Osteocyte (in vitro differentiated cells): ENCODE data around the gene KDM4C. TPM values are rescaled to one million over a fixed set of nuclear protein-coding genes. Genes with fewer than 3 reads are reported as not detected.

Experiments
- DNase-seq: peaks from one replicate; pipeline ENCODE4 v3.0.0; 2021; ENCODE audit warnings: mixed read lengths; ENCODE audit not compliant: unreplicated experiment; ENCODE audit errors: extremely low spot score
- H3K27ac Mint-ChIP-seq: one replicate; pipeline ENCODE4 v1.8.0; 2021; ENCODE audit warnings: mild to moderate bottlenecking, mixed read lengths; ENCODE audit not compliant: unreplicated experiment
- H3K27me3 Mint-ChIP-seq: one replicate; pipeline ENCODE4 v1.8.0; 2021; ENCODE audit warnings: mixed read lengths; ENCODE audit not compliant: unreplicated experiment
- H3K36me3 Mint-ChIP-seq: one replicate; pipeline ENCODE4 v1.8.0; 2021; ENCODE audit warnings: mixed read lengths; ENCODE audit not compliant: unreplicated experiment
- H3K4me1 Mint-ChIP-seq: one replicate; pipeline ENCODE4 v1.8.0; 2021; ENCODE audit warnings: mixed read lengths; ENCODE audit not compliant: unreplicated experiment
- H3K4me3 Mint-ChIP-seq: one replicate; pipeline ENCODE4 v1.8.0; 2021; ENCODE audit warnings: mild to moderate bottlenecking, moderate library complexity, mixed read lengths; ENCODE audit not compliant: unreplicated experiment
- H3K9me3 Mint-ChIP-seq: one replicate; pipeline ENCODE4 v1.8.0; 2021; ENCODE audit warnings: mixed read lengths; ENCODE audit not compliant: unreplicated experiment
- total RNA-seq: library from RNA; stranded (reverse); gene quantifications from 2 replicates; pipeline ENCODE4 v1.2.1, GENCODE V29; 2021
- TF ChIP-seq, protein P1 (sequence below): fragments of 200-600 bp; sonication (generic); IDR thresholded peaks from 2 replicates; pipeline ENCODE4 v1.5.0; 2021; ENCODE audit warnings: antibody characterized with exemption, mild to moderate bottlenecking, moderate library complexity

The KDM4C gene
- total RNA-seq, 1 donor from 2014 or later: 25.3 TPM

DNA sequence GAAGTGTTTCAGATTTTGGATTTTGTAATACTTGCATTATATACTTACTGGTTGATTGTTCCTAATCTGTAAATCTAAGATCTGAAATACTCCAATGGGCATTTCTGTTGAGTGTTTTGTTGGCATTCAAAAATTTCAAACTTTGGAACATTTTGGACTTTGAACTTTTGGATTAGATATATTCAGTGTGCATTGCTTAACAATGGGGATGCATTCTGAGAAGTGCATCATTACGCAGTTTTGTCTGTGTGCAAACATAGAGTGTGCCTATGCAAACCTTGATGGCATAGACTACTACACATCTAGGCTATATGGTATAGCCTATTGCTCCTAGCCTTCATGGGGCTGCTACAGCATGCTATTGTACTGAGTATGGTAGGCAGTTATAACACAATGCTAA is 325.4 kb downstream of the KDM4C start:
- TF ChIP-seq, protein P1, sequence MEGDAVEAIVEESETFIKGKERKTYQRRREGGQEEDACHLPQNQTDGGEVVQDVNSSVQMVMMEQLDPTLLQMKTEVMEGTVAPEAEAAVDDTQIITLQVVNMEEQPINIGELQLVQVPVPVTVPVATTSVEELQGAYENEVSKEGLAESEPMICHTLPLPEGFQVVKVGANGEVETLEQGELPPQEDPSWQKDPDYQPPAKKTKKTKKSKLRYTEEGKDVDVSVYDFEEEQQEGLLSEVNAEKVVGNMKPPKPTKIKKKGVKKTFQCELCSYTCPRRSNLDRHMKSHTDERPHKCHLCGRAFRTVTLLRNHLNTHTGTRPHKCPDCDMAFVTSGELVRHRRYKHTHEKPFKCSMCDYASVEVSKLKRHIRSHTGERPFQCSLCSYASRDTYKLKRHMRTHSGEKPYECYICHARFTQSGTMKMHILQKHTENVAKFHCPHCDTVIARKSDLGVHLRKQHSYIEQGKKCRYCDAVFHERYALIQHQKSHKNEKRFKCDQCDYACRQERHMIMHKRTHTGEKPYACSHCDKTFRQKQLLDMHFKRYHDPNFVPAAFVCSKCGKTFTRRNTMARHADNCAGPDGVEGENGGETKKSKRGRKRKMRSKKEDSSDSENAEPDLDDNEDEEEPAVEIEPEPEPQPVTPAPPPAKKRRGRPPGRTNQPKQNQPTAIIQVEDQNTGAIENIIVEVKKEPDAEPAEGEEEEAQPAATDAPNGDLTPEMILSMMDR: no peak
- Mint-ChIP-seq H3K36me3 (peaks cover 3% of the 10 kb centered on the region), H3K4me1 (peaks cover 1% of the 10 kb centered on the region), H3K27me3 (no peaks in the 10 kb centered on the region), H3K9me3 (no peaks in the 10 kb centered on the region), H3K27ac (no peak overlapping the region), H3K4me3 (no peak overlapping the region)
- DNase-seq: no peak

DNA sequence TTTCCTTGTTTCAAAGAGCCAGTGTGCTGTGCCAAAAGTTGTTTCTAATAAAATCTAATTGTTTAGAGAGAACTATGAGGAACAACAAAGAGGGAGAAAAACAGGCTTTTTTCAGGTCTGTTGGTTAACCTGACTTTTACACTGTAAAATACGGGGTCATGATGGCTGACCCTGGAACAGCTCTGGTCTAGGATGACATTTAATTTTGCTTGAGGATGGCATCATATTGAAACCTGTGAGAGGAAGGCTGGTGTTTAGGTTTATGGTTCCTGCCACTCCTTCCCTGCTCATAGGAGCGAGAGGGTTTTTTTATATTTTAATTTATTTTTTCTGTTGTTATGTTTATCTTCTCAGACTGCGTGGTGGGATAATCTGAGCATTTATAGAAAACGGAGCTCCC is 327.6 kb downstream of the KDM4C start:
- Mint-ChIP-seq H3K27ac (no peak overlapping the region), H3K4me3 (no peak overlapping the region), H3K27me3 (no peaks in the 10 kb centered on the region), H3K4me1 (peaks cover 16% of the 10 kb centered on the region), H3K36me3 (no peaks in the 10 kb centered on the region), H3K9me3 (no peaks in the 10 kb centered on the region)
- no peak for DNase-seq
- TF ChIP-seq, protein P1: no peak

- TF ChIP-seq, protein P1: no peak
- no peaks in the 10 kb centered on the region for H3K9me3 Mint-ChIP-seq
- H3K4me1 Mint-ChIP-seq: peaks cover 16% of the 10 kb centered on the region
- H3K27ac Mint-ChIP-seq: no peak overlapping the region
- no peaks in the 10 kb centered on the region for H3K36me3 Mint-ChIP-seq
- no peaks in the 10 kb centered on the region for H3K27me3 Mint-ChIP-seq
- no peak for DNase-seq
- H3K4me3 Mint-ChIP-seq: no peak overlapping the region
Measured at GRCh38 chr9:7086389-7086788, 328.6 kb downstream of the KDM4C start.

- no peak for DNase-seq
- H3K4me3 Mint-ChIP-seq: no peak overlapping the region
- H3K4me1 Mint-ChIP-seq: peaks cover 16% of the 10 kb centered on the region
- TF ChIP-seq, protein P1: no peak
- no peaks in the 10 kb centered on the region for H3K27me3 Mint-ChIP-seq
- H3K27ac Mint-ChIP-seq: no peak overlapping the region
- no peaks in the 10 kb centered on the region for H3K36me3 Mint-ChIP-seq
- H3K9me3 Mint-ChIP-seq: no peaks in the 10 kb centered on the region
Measured at GRCh38 chr9:7088611-7089010, 330.8 kb downstream of the KDM4C start.

- TF ChIP-seq, protein P1: no peak
- H3K27me3 Mint-ChIP-seq: no peaks in the 10 kb centered on the region
- H3K36me3 Mint-ChIP-seq: no peaks in the 10 kb centered on the region
Measured at GRCh38 chr9:7089406-7090193, 331.8 kb downstream of the KDM4C start.

More at GRCh38 chr9:7089406-7090193, 331.8 kb downstream of the KDM4C start:
- H3K4me3 Mint-ChIP-seq: no peak overlapping the region
- no peak overlapping the region for H3K27ac Mint-ChIP-seq
- no peak for DNase-seq
- H3K4me1 Mint-ChIP-seq: peaks cover 15% of the 10 kb centered on the region
- H3K9me3 Mint-ChIP-seq: no peaks in the 10 kb centered on the region
